Hippocampal formation (tissue), 2 donors: ENCODE measurements around the gene MYBBP1A.

Source experiments
- DNase-seq, 2 donors: peaks; one replicate each; lab custom pipeline; 2025; lab: John Stamatoyannopoulos, UW

The MYBBP1A gene

DNA sequence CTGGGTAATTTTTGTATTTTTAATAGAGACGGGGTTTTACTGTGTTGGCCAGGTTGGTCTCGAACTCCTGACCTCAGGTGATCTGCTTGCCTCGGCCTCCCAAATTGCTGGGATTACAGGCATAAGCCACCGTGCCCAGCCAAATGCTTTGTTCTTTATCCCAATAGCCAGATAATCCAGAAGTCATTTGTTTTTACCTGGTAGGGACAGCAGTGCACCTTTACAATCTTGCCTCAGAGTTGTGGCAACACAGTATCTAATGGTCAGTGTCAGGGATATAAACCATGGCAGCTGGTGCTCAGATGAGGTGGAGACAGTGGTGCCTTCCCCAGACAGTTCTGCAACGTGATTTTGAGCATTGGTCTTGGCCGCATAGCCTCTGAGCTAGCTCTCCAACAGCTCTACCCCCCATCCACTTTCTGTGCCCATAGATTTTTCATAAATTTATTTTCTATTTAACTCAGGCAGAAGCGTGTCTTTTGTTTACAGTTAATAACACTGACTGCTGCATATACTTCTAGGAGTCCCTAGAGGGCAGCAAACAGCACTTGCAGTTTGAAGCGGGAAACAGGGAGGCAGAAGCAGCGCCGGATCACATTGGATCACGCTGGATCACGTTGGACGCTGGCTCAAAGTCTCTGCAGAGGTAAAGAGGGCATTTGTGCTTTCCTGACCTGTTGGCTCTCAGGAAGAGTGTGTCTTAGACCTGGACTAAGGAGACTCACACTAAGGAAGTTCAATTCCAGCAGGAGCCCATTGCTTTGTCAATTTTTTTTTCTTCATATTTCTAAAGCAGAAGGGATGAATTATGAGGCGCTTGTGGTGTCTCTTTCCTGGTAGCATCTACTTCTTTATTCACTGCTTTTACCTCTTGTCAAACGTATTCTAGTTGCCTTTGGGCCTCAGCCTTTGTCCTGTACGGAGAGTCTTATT, 10.3 kb upstream of the MYBBP1A start:
- DNase-seq: peak; percentile 25 to 80

DNA sequence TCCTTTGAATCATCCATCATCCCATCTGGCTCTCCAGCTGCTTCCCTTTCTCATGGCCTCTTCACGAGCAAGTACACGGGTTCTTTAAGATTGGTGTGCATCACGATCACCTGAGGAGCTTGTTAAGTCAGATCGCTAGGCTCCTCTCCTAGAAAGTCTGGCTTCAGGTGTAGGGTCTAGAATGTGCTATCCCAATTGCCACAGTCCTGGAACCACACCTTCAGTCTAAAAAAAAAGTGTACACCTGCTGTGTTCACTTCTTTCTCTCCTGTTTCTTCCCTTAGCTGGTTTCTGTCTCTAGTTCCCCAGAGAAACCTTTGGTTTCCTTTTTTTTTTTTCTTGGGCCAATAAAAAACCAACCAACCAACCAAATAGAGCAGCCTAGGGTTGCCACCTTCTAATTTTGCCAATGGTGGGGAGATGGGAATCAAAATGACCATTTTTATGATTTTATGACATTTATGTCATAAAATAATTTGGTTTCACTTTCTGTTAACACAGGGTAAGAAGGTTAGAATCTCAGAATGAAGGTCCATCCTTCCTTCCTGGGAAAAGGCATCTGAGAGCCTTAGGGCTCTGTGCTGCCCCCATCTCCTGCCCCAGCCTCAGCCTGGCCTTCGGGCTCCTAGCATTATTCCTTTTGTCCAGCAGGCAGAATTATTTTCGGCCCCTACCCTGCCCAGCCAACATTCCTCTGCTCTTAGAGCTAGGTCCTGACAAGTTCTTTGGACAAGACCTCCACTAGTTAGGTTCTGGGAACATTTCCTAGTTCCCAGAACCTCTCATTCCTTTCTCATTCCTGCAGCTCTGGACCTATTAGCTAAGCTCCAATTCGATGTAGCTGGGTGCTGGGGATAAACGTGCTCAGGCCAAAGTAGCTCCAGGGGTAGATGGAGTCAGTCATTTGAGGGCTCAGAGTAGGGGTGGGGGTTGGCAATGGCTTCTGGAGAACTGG, 7.1 kb upstream of the MYBBP1A start:
- DNase-seq: no peak

GRCh38 chr17:4560837-4561256, 5.7 kb upstream of the MYBBP1A start:
- no peak for DNase-seq

DNA sequence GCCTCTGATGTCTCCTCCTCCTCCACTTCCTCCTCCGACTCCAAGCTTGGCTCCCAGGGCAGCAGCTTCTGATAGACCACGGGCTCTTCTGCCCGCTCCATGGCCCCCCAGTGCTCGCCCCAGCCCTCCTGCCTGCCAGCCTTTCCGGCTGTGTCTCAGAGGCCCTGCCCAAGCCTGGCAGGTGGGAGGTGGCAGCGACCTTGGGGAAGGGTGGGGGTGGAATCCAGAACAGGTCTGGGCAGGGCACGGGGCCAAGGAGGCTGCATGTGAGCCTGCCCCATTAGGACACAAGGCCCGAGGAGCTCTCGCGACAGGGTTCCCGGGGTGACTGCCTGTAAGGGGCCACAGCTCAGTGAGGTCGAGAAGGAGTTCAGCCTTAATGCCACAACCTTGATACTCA, 5.2 kb upstream of the MYBBP1A start, which contains the start of gene GGT6:
Gene GGT6, minus strand, starts transcription at position 157 of the 400 bp plus-strand sequence. Its CDS starts 56 bp downstream, at position 101.
- DNase-seq: no peak

DNA sequence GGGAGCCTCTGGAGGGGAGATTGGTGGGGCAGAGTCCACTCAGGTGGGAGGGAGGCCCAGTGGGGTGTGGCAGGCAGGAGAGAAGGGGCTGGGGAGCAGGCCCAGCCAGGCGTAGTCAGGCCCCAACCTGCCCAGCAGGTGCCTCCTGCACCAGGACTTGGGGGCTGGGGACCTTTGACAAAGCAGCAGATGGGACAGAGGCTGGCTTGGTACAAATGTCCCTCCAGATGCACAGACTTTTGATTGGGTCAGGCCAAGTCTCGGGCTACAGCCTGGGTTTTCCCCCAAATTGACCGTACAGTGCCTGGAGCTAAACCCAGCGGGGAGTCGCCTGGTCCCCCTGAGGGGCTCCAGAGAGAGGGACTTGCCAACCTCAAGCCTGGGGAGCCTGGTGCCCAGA, 4.8 kb upstream of the MYBBP1A start:
- DNase-seq: no peak

GRCh38 chr17:4559139-4559791, 4.1 kb upstream of the MYBBP1A start:
- DNase-seq: no peak

DNA sequence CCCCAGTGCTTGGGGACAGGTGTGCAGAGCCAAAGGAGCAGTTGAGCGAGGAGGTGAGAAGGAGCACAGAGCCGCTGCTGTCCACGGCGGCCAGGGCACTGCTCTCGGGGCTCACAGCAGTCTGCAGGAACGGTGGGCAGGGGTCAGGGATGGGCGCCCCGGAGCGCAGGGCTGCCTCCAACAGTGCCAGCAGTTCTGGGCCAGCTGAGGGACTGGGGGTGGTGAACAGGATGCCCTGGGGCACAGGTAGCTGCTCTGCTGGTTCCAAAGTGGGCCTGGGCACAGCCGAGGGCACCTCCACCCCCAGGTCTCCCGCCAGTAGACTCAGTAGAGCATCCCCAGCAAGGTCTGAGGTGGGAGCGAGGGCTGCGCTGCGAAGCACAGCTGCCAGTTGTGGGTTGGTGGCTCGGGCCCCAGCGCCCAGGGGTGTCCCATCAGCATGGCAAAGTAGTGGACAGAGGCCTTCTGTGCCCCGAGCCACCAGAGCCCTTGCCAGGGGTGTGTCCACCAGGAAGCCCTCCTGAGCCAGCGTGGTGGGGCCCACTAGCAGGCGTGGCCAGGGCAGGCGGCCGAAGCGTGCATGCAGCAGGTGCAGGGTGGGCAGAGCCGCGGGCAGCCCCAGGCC, 3.3 kb upstream of the MYBBP1A start:
- DNase-seq: no peak

- no peak for DNase-seq
Measured at GRCh38 chr17:4557626-4558346, 2.6 kb upstream of the MYBBP1A start.

GRCh38 chr17:4556996-4557395, 1.8 kb upstream of the MYBBP1A start:
- no peak for DNase-seq

DNA sequence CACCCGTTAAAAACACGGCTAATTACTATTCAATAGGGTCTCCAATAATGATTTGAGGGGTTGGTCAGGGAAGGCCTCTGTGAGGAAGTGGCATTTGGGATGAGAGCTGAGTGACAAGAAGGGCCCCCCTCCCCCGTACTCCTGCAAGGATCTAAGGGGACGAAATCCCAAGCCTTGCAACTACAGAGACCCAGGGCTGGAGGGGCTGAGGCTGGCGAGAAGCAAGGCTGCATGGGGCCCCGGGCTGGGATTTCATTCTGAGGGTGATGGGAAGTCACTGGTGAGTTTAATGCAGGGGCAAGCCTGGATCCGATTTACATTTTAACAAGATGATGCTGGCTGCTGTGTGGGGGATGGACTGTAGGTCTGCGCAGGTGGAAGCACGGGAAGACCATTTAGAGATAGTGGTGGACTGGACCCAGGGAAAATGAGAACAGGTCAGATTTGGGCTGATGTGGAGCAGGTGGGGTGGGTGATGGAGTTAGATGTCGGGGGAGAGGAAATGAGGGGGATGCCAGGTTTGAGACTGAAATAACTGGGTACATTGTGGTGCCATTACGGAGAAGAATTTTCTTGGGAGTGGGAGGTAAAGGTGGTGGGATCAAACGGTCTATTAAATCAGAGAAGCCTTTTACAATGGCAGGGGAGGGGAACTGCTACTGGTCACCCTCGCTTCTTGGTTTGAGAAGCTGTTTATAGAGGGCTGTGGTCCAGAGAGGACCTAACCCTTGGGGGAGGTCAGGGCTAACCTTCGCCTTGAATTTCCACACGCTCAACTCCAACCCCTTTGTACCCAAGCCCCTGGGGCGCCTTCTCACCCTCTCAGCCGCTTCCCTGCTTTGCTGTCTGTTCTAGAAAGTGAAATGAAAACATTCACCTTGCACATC, 932 bp upstream of the MYBBP1A start:
- DNase-seq: no peak

GRCh38 chr17:4554441-4554996, 665 bp downstream of the MYBBP1A start:
- DNase-seq: no peak

- no peak for DNase-seq
Measured at GRCh38 chr17:4553669-4554068, 1.5 kb downstream of the MYBBP1A start.

- DNase-seq: no peak
Measured at GRCh38 chr17:4551796-4552525, 3.2 kb downstream of the MYBBP1A start.

DNA sequence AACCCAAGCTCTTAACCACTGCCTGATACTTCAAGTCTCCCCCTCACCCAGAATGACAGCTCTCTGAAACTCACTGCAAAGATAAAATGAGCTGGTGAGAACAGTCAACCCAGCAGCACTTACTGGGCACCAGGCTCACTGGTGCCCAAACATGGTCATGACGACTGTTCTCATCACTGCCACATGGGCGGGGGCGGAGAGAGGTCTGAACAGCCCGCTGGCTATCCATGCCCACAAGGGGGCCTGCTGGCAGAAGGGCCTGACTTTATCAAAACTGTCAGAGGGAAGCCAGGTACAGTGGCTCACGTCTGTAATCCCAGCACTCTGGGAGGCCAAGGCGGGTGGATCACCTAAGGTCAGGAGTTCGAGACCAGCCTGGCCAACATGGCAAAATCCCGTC, 4.0 kb downstream of the MYBBP1A start:
- no peak for DNase-seq

DNA sequence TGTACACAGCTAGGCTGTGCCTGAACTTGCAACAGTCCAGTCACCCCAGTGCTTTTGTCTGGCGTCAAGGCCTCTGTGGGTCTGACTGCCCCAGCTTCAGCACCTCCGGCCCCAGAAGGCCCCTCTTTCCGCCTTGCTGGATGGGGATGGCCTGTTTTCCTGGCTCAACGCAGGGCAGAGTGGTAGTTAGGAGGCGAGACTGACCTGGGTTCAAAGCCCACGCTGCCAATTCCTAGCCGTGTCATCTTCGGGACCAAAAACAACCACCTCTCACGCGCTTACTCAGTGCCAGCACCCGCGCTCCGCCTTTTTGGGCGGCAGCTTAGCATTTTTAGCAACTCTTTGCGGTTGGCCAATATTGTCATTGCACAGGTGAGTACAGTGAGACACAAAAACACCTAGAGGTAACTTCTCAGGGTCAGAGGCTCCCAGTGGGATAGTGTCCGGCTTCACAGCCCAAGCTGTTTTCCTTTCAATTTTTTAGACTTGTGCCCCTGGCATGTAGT, 4.6 kb downstream of the MYBBP1A start:
- DNase-seq: no peak

DNA sequence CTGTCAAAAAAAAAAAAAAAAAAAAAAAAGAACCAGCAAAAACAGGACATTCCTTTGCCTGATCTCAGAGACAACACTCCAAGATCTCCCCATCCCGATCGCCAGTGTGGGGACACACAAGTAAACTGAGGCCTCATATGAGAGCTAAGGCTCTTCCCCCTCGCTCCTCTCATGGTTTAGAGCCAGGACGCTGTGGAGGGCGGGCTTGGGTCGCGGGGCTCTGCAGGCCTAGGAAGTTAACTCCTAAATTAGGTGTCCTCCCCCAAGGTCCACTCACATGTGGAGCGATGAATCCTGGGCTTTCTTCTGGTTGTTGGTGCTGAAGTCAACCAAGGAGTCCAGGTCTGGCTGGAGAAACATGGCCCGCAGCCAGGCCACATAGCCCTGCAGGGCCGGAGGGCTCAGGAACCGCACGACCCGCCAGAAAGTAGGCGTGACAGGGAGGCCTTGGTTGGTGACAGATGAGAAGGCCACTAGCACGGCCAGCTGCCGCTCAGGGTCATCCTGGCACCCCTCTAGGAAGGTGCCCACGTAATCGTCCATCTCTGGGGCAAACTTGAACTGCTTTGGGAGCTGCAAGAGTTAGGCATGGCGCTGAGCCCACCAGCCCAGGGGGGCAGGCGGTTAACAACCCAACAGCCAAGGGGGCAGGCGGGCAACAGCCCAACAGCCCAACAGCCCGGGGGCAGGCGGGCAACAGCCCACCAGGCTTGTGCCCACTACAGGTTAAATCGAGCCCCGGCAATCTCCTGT, 5.2 kb downstream of the MYBBP1A start:
- DNase-seq: no peak

DNA sequence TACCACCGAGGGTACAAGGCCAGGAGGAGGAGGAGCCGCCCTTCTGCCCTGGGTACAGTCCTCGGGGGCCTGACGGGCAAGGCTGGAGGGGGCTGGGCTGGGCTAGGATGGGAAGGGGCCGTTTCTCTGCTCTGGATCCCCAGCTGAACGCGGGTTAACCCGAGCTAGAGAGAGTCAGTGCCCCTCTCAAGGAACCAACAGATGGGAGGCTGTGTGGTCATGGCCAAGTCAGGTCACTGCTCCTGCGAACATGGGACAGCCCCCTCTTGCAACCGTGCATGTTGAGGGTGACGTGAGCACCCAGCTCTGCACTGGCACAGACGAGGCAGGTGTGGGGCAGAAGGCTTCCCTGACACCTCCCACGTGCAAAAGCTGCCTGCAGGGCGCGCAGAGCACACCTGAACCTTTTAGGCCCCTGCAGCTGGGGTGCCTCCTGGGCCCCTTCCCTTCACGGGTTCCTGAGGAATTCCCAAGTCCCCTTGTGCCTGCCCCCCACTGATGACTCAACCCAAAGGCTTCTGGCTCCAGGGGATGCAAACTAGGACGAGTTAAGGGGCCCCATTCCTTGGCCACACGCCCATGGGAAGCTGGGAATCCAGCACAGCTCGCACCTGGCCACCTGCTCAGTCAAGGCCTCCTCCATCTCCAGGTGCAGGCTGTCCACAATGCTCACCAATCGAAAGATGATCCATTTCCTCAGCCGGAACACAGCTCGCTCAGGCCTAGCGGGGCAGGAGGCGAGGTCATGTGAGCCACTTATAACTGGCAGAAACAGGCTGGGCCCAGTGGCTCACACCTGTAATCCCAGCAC, 6.3 kb downstream of the MYBBP1A start:
- DNase-seq: no peak
